Fibroblast of pulmonary artery (primary cell): Measurements from ENCODE around the gene UCK2.

Experiments
- DNase-seq: peaks from one replicate; pipeline ENCODE4 v3.0.0-alpha.2; 2010; ENCODE audit warnings: low read depth
- H3K4me3 ChIP-seq: replicated peaks from 2 replicates; pipeline ENCODE4 v1.5.1; 2011; ENCODE audit warnings: low read depth, mild to moderate bottlenecking, control low read depth, low read length, moderate library complexity
- CTCF ChIP-seq: IDR thresholded peaks from 2 replicates; pipeline ENCODE4 v1.5.1; 2011; ENCODE audit warnings: mild to moderate bottlenecking, control low read depth, low read length, inconsistent platforms; ENCODE audit errors: missing control alignments

UCK2 gene

GRCh38 chr1:165842023-165842670 lies 14.7 kb downstream of the UCK2 start:
- TF ChIP-seq CTCF: no peak
- no peak for DNase-seq
- no peak overlapping the region for H3K4me3 ChIP-seq

- peak; percentile 35 for DNase-seq
- no peak overlapping the region for H3K4me3 ChIP-seq
- TF ChIP-seq CTCF: no peak
Measured at GRCh38 chr1:165842671-165843129, 15.3 kb downstream of the UCK2 start.

GRCh38 chr1:165843304-165843703 lies 15.9 kb downstream of the UCK2 start:
- no peak overlapping the region for H3K4me3 ChIP-seq
- TF ChIP-seq CTCF: no peak
- DNase-seq: no peak

- H3K4me3 ChIP-seq: no peak overlapping the region
- TF ChIP-seq CTCF: no peak
- DNase-seq: no peak
Measured at GRCh38 chr1:165844114-165844798, 16.8 kb downstream of the UCK2 start.

GRCh38 chr1:165844933-165845332 lies 17.5 kb downstream of the UCK2 start:
- H3K4me3 ChIP-seq: no peak overlapping the region
- DNase-seq: no peak
- no peak for TF ChIP-seq CTCF

DNA sequence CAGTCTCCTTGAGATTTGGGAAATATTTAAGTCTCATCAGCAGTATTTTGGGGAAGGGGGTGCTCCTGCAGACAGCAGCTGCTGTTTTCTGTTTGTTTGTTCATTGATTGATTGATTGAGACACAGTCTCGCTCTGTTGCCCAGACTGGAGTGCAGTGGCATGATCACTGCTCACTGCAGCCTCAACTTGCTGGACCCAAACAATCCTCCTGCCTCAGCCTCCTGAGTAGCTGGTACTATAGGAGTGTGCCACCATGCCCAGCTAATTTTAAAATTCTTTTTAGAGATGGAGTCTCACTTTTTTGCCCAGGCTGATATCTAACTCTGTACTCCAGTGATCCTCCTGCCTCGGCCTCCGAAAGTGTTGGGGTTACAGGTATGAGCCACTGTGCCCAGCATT lies 18.2 kb downstream of the UCK2 start:
- no peak for DNase-seq
- H3K4me3 ChIP-seq: no peak overlapping the region
- TF ChIP-seq CTCF: no peak
